Heart right ventricle (tissue), 16 donors: ENCODE measurements around the gene PLEKHB2. TPM values are rescaled to one million over a fixed set of nuclear protein-coding genes. Genes with fewer than 3 reads are reported as not detected.
"Not testable (repeated sequence)": the region's sequence is repeated elsewhere in the genome, so short reads cannot be mapped to it uniquely, and the experiment has no call there.

Source experiments
- ATAC-seq, 8 donors: fragments of 200-7000 bp; cut with Tn5 transposase; one replicate each; pipeline ENCODE4 v1.9.1; 2020; ENCODE audit warnings: mild to moderate bottlenecking in 8 of 8, moderate library complexity in 8 of 8, moderate number of reproducible peaks in 1 of 8
- DNase-seq, 2 donors: peaks; one replicate each; pipeline ENCODE4 v3.0.0-alpha.2; 2020
- H3K27ac ChIP-seq, 10 donors: fragments of 200-600 bp; sonication (generic) in 2 of 10; one replicate each; pipeline versions ENCODE4 v1.5.0 to v1.8.0; 2020 to 2022; ENCODE audit warnings: mild to moderate bottlenecking in 3 of 10
- H3K27me3 ChIP-seq, 7 donors: fragments of 200-600 bp; one replicate each; pipeline ENCODE4 v1.8.0; 2021 to 2022; ENCODE audit warnings: mild to moderate bottlenecking in 2 of 7
- H3K36me3 ChIP-seq, 9 donors: fragments of 200-600 bp; sonication (generic) in 1 of 9; one replicate each; pipeline versions ENCODE4 v1.5.0 to v1.8.0; 2020 to 2022; ENCODE audit warnings: mild to moderate bottlenecking in 2 of 9
- H3K4me1 ChIP-seq, 9 donors: fragments of 200-600 bp; sonication (generic) in 1 of 9; one replicate each; pipeline versions ENCODE4 v1.5.0 to v1.8.0; 2020 to 2022; ENCODE audit warnings: mild to moderate bottlenecking in 4 of 9
- H3K4me3 ChIP-seq, 10 donors: fragments of 200-600 bp; sonication (generic) in 2 of 10; one replicate each; pipeline versions ENCODE4 v1.5.0 to v1.8.0; 2020 to 2022; ENCODE audit warnings: mild to moderate bottlenecking in 7 of 10, moderate library complexity in 2 of 10
- H3K9me3 ChIP-seq, 11 donors: fragments of 200-600 bp in 10 of 11; sonication (generic) in 2 of 11; one replicate each; pipeline versions ENCODE4 v1.5.0 to v1.8.0; 2013 to 2022; ENCODE audit warnings: mild to moderate bottlenecking in 2 of 11, control low read depth in 1 of 11, moderate library complexity in 1 of 11
- WGBS, 2 donors: extraction: QIAGEN DNeasy Blood & Tissue Kit; methylation state at CpG; one replicate each; pipeline ENCODE4 v1.1.7; 2013; ENCODE audit warnings: inconsistent platforms in 1 of 2; 5-methylcytosine and 5-hydroxymethylcytosine counted together
- intact Hi-C, 10 donors: fragments of 100-400 bp; cut with DNase I; formaldehyde crosslinking; loops; one replicate each; pipeline versions ENCODE4 v1.11.1 to v1.14.2; 2022
- polyA plus RNA-seq, 2 donors: library from polyadenylated mRNA; stranded (reverse); fragments of 200-250 nt; gene quantifications; one replicate each; pipeline ENCODE4 v1.2.3, GENCODE V29; 2013
- total RNA-seq, 10 donors: library from RNA; stranded (reverse); fragmentation: NEBNext Ultra II Directional in 3 of 10; extraction: Animal tissue kit (Norgen Biotek cat#: 25700) in 3 of 10; gene quantifications; one replicate each; pipeline versions ENCODE4 v1.2.1 to v1.2.4, GENCODE V29; 2021 to 2023
- donor health status: Arrhythmogenic right ventricular cardiomyopathy.
- donor health status: ischemic (EF 13 %, LVEDD 7.1; RV severe dilation, severe dysfunction).
- donor health status: healthy with polysubstance abuse.
- donor health status: DM: no; HTN: yes; CAD: no.
- donor health status: DM: no; HTN: no; CAD: no.
- donor health status: ischemic (EF 25% LVEDD 6.9; RV normal size, moderate dysfunction).
- donor health status: ischemic (EF 25% LVEDD 5.7; RV mildly dilated, moderate dysfunction).
- donor health status: healthy.
- donor health status: DM: yes; HTN: yes; CAD: no.
- donor health status: Ischemic cardiomyopathy.
- donor health status: ischemic (EF 35%, LVEDD 5.7; RV mildly dilated, moderate dysfunction).
- donor health status: nonischemic (EF 11% LVEDD 7.7; RV severe dilation, severe dysfunction).
- donor health status: DM: yes; HTN: yes; CAD: no.
- donor health status: PGD.
- donor health status: ischemic (EF 29% LVEDD 5.4; RV normal size, mild dysfunction).
- donor health status: nonischemic (EF 23%, LVEDD 6.1; RV moderate dilation, normal function).

PLEKHB2 gene
- total and polyA plus RNA-seq, 12 donors, result 8.7 to 50.4 (median 33.1) TPM

- ATAC-seq, DNase-seq, H3K36me3 ChIP-seq, H3K4me3 ChIP-seq, H3K4me1 ChIP-seq, intact Hi-C loops, H3K27ac ChIP-seq, H3K9me3 ChIP-seq: not testable (repeated sequence)
- 44 to 51% methylated on average over 2 of the region's 2 CpGs for WGBS, 2 donors
- peaks cover 0 to 34% (median 24%) of the 10 kb centered on the region in 7 donors for H3K27me3 ChIP-seq
Observed at GRCh38 chr2:131196186-131196585, 91.0 kb downstream of the PLEKHB2 start.

Other genes with a start within 250 kb of the PLEKHB2 start
- gene FAM168B, start 11.9 kb upstream of the PLEKHB2 start, total RNA-seq, result 100 to 1,000 TPM in 2 of 10 donors, 10 to 100 TPM in 8; 64.6 to 112 (median 88.6) TPM
- gene FAM168B, start 11.9 kb upstream of the PLEKHB2 start, polyA plus RNA-seq, result 10 to 100 TPM; 17.3 to 35.2 TPM
- gene POTEE, start 104.2 kb downstream of the PLEKHB2 start, total RNA-seq, result under 1 TPM in 4 of 10 donors, not detected in 6; 0.05 to 0.79 (median 0.10) TPM
- gene POTEE, start 104.2 kb downstream of the PLEKHB2 start, polyA plus RNA-seq, result not detected